ENCODE data around the gene PDE4D.

Gene PDE4D

DNA sequence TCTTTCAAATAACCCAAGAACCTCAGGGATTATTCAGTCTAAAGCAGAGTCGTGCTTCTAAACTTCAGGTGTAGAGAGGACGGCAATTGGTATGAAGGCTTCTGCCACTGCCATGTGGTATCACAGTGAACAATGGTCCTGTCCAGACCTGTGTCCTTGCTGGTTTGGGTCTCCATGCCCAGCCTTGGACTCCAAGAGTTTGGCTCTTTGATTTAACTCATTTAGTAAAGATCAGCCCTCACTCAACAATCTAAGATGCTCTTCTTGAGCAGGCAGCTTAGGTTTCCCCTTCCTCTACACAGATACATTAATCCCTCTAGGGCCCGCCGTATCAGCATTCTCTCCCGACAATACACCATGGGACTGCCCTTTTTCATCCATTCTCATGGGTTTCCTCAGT is 792.7 kb downstream of the PDE4D start:
- Histone ChIP-seq H3K9me3 (ENCODE audit: control insufficient read depth, insufficient read depth, low read length) (no peaks in the 10 kb centered on the region), H3K36me3 (ENCODE audit: control insufficient read depth, insufficient read depth, low read length) (no peaks in the 10 kb centered on the region), H3K4me1 (ENCODE audit: control insufficient read depth, insufficient read depth, low read length) (no peaks in the 10 kb centered on the region), H3K9ac (ENCODE audit: low read depth, low read length) (no peak overlapping the region), H3K27me3 (ENCODE audit: control insufficient read depth, insufficient read depth, low read length) (no peaks in the 10 kb centered on the region), H3K4me3 (ENCODE audit: low read depth, low read length) (no peak overlapping the region)

DNA sequence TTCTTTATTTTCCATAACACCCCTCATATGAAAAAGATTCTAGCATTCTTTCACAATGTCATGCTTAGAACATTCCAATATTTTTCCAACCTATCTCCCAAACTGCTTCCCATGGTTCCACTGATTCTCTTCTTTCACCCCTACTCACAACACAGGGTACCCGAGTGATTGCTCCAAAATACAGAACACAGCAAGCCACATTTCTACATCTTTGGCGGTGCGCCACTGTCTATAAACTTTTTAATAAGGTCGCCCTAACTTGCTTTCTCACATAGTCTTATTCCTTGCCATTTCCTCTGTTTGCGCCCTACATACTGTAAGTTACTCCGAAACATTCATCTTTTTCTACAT is 793.6 kb downstream of the PDE4D start:
- Histone ChIP-seq H3K9me3 (ENCODE audit: control insufficient read depth, insufficient read depth, low read length) (no peaks in the 10 kb centered on the region), H3K9ac (ENCODE audit: low read depth, low read length) (no peak overlapping the region), H3K4me3 (ENCODE audit: low read depth, low read length) (no peak overlapping the region), H3K4me1 (ENCODE audit: control insufficient read depth, insufficient read depth, low read length) (no peaks in the 10 kb centered on the region), H3K36me3 (ENCODE audit: control insufficient read depth, insufficient read depth, low read length) (no peaks in the 10 kb centered on the region), H3K27me3 (ENCODE audit: control insufficient read depth, insufficient read depth, low read length) (no peaks in the 10 kb centered on the region)

DNA sequence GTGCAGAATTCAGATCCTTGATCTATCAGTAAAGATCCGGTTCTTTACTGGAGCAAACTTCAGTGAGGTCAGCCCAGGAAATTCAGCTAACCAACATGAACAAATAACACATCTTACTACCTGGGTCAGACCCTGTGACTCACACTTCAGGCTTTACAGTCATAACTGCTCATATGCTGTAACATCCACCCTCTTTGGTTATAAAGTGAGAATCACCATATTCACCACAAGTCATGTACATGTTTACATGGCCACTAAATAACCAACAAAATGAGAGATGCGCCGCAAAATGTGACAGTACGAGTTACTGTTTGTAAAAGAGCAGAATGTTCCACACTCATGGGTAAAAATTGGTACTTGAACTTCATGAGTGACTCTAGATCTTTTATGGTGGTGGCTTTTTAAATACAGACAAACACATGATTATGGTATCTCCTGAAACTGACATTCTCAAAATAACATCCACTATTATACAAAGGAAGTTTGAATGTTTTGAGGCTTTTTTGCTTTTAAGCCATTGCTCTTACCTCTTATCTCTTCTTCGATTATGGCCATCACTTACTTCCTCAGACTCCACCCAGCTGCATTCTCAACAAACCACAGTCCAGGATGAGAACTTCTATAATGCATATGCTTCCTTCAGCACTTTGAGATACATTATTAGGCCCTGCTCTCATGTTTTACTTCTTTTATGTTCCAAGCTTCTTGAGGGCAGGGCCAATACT is 794.1 kb downstream of the PDE4D start:
- Histone ChIP-seq H3K9me3 (ENCODE audit: control insufficient read depth, insufficient read depth, low read length) (no peaks in the 10 kb centered on the region), H3K4me1 (ENCODE audit: control insufficient read depth, insufficient read depth, low read length) (no peaks in the 10 kb centered on the region), H3K36me3 (ENCODE audit: control insufficient read depth, insufficient read depth, low read length) (no peaks in the 10 kb centered on the region), H3K27me3 (ENCODE audit: control insufficient read depth, insufficient read depth, low read length) (no peaks in the 10 kb centered on the region), H3K4me3 (ENCODE audit: low read depth, low read length) (no peak overlapping the region), H3K9ac (ENCODE audit: low read depth, low read length) (no peak overlapping the region)

DNA sequence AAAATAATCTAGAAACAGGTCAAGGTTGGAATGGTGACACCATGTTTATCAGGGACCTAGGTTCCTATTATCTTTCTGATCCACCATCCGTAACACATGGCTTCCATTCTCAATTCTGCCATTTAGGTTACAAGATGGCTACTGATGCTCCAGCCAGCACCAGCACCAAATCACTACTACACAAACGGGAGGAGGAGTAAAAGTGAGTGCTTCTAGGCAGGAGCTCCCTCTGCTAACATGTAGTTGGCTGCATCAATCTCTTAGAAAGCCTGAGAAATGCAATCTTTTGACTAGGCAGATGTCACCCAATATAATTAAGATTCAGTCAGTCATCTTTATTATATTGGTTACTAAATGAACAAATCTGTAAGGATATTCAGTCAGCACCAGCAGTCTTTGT is 794.8 kb downstream of the PDE4D start:
- Histone ChIP-seq H3K36me3 (ENCODE audit: control insufficient read depth, insufficient read depth, low read length) (no peaks in the 10 kb centered on the region), H3K4me3 (ENCODE audit: low read depth, low read length) (no peak overlapping the region), H3K9ac (ENCODE audit: low read depth, low read length) (no peak overlapping the region), H3K27me3 (ENCODE audit: control insufficient read depth, insufficient read depth, low read length) (no peaks in the 10 kb centered on the region), H3K4me1 (ENCODE audit: control insufficient read depth, insufficient read depth, low read length) (no peaks in the 10 kb centered on the region), H3K9me3 (ENCODE audit: control insufficient read depth, insufficient read depth, low read length) (no peaks in the 10 kb centered on the region)

DNA sequence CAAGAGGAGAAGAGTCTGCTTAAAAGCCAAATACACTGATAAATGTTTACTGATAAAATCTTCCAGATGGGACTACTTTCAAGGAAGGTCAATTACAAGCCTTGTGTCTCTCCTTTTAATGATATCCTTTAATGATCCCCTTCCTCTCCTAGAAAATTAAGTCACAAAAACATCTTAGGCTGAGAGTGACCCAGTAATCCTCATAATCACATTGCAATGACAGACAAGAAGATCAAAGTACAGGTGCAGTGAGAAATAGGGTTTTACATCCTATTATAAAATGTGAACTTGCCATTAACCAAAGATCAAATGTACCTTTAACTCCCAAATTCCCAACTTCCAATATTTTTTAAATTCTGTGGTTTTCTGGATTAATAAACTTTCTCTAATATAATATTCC is 795.8 kb downstream of the PDE4D start:
- no peaks in the 10 kb centered on the region for H3K27me3 ChIP-seq (ENCODE audit: control insufficient read depth, insufficient read depth, low read length)
- H3K4me1 ChIP-seq (ENCODE audit: control insufficient read depth, insufficient read depth, low read length), result no peaks in the 10 kb centered on the region
- no peaks in the 10 kb centered on the region for H3K9me3 ChIP-seq (ENCODE audit: control insufficient read depth, insufficient read depth, low read length)
- no peaks in the 10 kb centered on the region for H3K36me3 ChIP-seq (ENCODE audit: control insufficient read depth, insufficient read depth, low read length)
- H3K9ac ChIP-seq (ENCODE audit: low read depth, low read length), result no peak overlapping the region
- no peak overlapping the region for H3K4me3 ChIP-seq (ENCODE audit: low read depth, low read length)

DNA sequence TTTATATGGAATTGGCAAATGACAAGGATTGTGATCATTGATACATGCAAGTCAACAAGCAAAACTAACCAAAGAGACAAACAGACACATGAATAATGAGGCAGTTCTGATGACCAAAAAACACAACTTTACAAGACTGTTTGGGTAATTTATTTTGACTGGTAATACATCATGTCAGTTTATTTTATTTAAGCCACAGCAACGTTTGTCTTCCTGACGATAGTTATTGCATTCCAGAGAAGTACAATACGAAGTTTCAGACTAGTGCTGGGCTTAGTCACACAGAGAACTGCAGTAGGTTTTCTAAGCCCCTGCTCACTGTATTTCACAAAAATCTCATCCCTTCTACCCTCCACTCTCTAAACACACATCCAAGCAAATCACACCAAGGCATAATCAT is 796.4 kb downstream of the PDE4D start:
- Histone ChIP-seq H3K9ac (ENCODE audit: low read depth, low read length) (no peak overlapping the region), H3K4me1 (ENCODE audit: control insufficient read depth, insufficient read depth, low read length) (peaks cover 3% of the 10 kb centered on the region), H3K27me3 (ENCODE audit: control insufficient read depth, insufficient read depth, low read length) (no peaks in the 10 kb centered on the region)

DNA sequence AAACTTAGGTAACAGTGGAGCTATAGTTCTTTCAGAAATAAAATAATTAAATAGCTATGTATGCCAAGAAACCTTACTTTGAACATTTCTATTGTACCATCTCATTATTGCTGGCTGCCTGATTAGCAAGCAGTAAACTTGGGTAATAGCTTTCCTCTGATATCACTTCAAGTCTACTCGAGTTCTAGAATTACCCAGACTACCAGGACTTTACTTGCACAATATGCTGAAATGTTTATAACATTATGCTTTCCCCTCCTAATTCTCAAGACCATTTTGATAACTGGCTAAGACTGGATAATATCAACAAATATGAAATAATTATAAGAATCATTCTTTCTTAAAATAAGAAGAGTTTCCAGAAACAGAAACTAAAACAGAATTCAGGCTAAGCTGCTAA is 798.0 kb downstream of the PDE4D start:
- Histone ChIP-seq H3K36me3 (ENCODE audit: control insufficient read depth, insufficient read depth, low read length) (no peaks in the 10 kb centered on the region), H3K9ac (ENCODE audit: low read depth, low read length) (no peak overlapping the region), H3K4me1 (ENCODE audit: control insufficient read depth, insufficient read depth, low read length) (peaks cover 3% of the 10 kb centered on the region), H3K27me3 (ENCODE audit: control insufficient read depth, insufficient read depth, low read length) (no peaks in the 10 kb centered on the region), H3K4me3 (ENCODE audit: low read depth, low read length) (no peak overlapping the region), H3K9me3 (ENCODE audit: control insufficient read depth, insufficient read depth, low read length) (no peaks in the 10 kb centered on the region)

More for the DNA sequence above, 796.4 kb downstream of the PDE4D start:
- Histone ChIP-seq H3K36me3 (ENCODE audit: control insufficient read depth, insufficient read depth, low read length) (no peaks in the 10 kb centered on the region), H3K9me3 (ENCODE audit: control insufficient read depth, insufficient read depth, low read length) (no peaks in the 10 kb centered on the region), H3K4me3 (ENCODE audit: low read depth, low read length) (no peak overlapping the region)

DNA sequence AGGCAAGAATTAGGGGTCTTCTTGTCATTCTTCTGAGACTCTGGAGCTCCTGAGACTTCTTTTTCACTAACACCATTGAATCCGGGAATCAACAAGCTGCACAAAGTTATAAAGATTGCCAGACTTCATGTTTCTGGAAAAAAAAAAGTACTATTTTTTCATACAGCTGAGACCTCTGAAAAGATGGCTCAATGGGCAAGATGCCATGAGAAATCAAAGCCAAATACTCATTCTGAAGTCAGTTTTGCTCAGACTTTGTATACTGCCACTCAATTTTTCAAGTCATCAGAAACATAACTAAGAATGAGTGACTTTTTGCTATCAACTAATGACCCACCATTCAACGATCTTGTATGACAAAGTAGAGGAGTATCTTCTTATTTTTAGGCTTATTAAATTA is 798.7 kb downstream of the PDE4D start:
- Histone ChIP-seq H3K4me1 (ENCODE audit: control insufficient read depth, insufficient read depth, low read length) (peaks cover 3% of the 10 kb centered on the region), H3K36me3 (ENCODE audit: control insufficient read depth, insufficient read depth, low read length) (no peaks in the 10 kb centered on the region), H3K9ac (ENCODE audit: low read depth, low read length) (no peak overlapping the region), H3K9me3 (ENCODE audit: control insufficient read depth, insufficient read depth, low read length) (no peaks in the 10 kb centered on the region), H3K4me3 (ENCODE audit: low read depth, low read length) (no peak overlapping the region), H3K27me3 (ENCODE audit: control insufficient read depth, insufficient read depth, low read length) (no peaks in the 10 kb centered on the region)

DNA sequence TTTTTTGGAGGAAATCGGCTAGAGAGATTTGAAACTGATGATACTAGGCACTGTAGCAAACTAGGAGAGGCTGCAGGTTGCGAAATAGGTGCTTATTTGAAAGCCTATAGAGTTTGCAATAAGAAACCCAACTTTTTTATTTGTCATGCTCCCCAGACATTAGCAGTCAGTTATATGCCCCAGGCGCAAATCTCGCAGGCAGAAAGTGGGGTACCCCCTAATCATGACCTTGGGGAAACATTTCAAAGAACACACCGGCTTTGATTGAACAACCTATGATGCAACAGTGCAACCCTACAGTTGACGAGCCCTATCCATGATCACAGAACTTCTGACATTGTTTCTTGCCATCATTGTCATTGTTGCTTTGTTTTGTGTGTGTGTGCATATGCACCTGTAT is 800.2 kb downstream of the PDE4D start:
- H3K27me3 ChIP-seq (ENCODE audit: control insufficient read depth, insufficient read depth, low read length), result no peaks in the 10 kb centered on the region

DNA sequence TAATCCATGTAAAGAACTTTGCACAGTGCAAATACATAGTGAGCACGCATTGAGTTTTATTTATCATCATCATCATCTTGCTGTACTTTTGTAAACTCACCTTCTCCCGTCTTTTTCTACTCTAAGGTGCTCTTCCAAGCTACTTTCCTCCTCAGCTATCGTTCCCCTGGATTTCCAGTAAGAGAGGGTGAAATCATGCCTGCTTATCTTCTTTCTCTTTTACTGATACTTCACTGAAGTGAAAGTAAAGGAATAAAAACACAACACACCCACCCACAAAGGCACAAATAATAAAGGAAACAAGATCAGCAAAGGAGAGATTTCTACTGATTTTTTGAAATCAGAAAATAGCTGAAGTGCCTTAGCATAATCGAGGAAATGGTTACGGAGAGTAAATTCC is 800.8 kb downstream of the PDE4D start:
- Histone ChIP-seq H3K9ac (ENCODE audit: low read depth, low read length) (no peak overlapping the region), H3K4me3 (ENCODE audit: low read depth, low read length) (no peak overlapping the region), H3K36me3 (ENCODE audit: control insufficient read depth, insufficient read depth, low read length) (no peaks in the 10 kb centered on the region), H3K4me1 (ENCODE audit: control insufficient read depth, insufficient read depth, low read length) (peaks cover 3% of the 10 kb centered on the region), H3K9me3 (ENCODE audit: control insufficient read depth, insufficient read depth, low read length) (no peaks in the 10 kb centered on the region), H3K27me3 (ENCODE audit: control insufficient read depth, insufficient read depth, low read length) (no peaks in the 10 kb centered on the region)

More for the DNA sequence above, 800.2 kb downstream of the PDE4D start:
- H3K4me1 ChIP-seq (ENCODE audit: control insufficient read depth, insufficient read depth, low read length), result peaks cover 3% of the 10 kb centered on the region
- H3K36me3 ChIP-seq (ENCODE audit: control insufficient read depth, insufficient read depth, low read length), result no peaks in the 10 kb centered on the region
- no peak overlapping the region for H3K9ac ChIP-seq (ENCODE audit: low read depth, low read length)
- no peak overlapping the region for H3K4me3 ChIP-seq (ENCODE audit: low read depth, low read length)
- H3K9me3 ChIP-seq (ENCODE audit: control insufficient read depth, insufficient read depth, low read length), result no peaks in the 10 kb centered on the region

DNA sequence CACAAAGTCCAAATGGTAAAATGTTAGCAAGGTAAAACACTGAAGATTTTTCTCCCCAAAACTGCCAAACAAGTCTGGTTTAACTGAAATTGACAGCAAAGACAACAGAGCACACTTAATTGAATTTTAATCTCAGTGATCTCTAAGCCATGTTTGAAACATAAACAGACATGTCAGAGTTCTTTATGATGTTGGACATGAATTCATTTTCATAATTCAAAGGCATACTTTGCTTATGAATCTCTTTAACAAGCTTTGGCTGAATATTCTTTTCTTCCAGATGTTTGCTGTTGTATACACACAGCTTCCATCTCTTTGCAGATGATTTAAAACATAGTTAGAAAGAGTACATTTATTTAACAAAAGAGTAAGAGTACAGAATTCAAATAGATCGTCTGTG is 801.6 kb downstream of the PDE4D start:
- no peak overlapping the region for H3K4me3 ChIP-seq (ENCODE audit: low read depth, low read length)
- no peak overlapping the region for H3K9ac ChIP-seq (ENCODE audit: low read depth, low read length)
- H3K27me3 ChIP-seq (ENCODE audit: control insufficient read depth, insufficient read depth, low read length), result no peaks in the 10 kb centered on the region
- no peaks in the 10 kb centered on the region for H3K9me3 ChIP-seq (ENCODE audit: control insufficient read depth, insufficient read depth, low read length)
- peaks cover 3% of the 10 kb centered on the region for H3K4me1 ChIP-seq (ENCODE audit: control insufficient read depth, insufficient read depth, low read length)
- H3K36me3 ChIP-seq (ENCODE audit: control insufficient read depth, insufficient read depth, low read length), result no peaks in the 10 kb centered on the region

DNA sequence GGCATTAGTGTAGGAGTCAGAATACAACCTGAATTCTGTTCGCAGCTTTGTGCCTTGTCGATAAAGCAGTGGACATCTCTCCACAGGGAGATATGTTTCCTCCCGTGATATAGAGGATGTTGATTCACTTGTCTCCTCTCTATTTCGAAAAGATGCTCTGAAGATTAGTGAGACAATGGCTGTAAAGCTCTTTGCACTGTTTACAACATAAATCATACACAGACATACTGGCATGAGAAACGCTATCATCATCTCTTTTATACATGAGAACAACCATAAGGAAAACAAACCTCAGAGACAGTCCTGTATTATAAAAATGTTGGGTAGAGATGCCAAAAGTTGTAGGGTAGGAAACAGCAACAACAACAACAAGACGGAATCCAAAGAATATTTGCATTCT is 803.2 kb downstream of the PDE4D start:
- peaks cover 3% of the 10 kb centered on the region for H3K4me1 ChIP-seq (ENCODE audit: control insufficient read depth, insufficient read depth, low read length)
- H3K4me3 ChIP-seq (ENCODE audit: low read depth, low read length), result no peak overlapping the region
- no peaks in the 10 kb centered on the region for H3K9me3 ChIP-seq (ENCODE audit: control insufficient read depth, insufficient read depth, low read length)
- H3K9ac ChIP-seq (ENCODE audit: low read depth, low read length), result no peak overlapping the region
- H3K36me3 ChIP-seq (ENCODE audit: control insufficient read depth, insufficient read depth, low read length), result no peaks in the 10 kb centered on the region
- no peaks in the 10 kb centered on the region for H3K27me3 ChIP-seq (ENCODE audit: control insufficient read depth, insufficient read depth, low read length)
